Measurements from ENCODE around the gene CBX6. TPM values are rescaled to one million over a fixed set of nuclear protein-coding genes. Genes with fewer than 3 reads are reported as not detected.

The CBX6 gene
- total and polyA plus RNA-seq, 9 of the 15 experiments (the other 6 are each of a cell fraction or from before 2014, with no cell fraction given) = 0.75 to 31.6 (median 8.0) TPM

GRCh38 chr22:38830026-38830844 lies 41.8 kb downstream of the CBX6 start:
- H2AFZ ChIP-seq (ENCODE audit: low read depth, low read length) = no peak overlapping the region
- POLR2A ChIA-PET = no interaction called here
- no peaks in the 10 kb centered on the region for H3K27me3 ChIP-seq (ENCODE audit: control insufficient read depth in 2 of 2, insufficient read depth in 2 of 2, low read length in 2 of 2)
- no peaks in the 10 kb centered on the region for H3K9me3 ChIP-seq (replicated peaks; ENCODE audit: control insufficient read depth, insufficient read depth, low read depth, low read length)
- no peak overlapping the region; a peak in 1 of 4 replicates for H3K9ac ChIP-seq (ENCODE audit: insufficient read depth in 1 of 2, low read depth in 2 of 2, low read length in 2 of 2)
- FAIRE-seq = no peak
- no peak for DNase-seq (ENCODE audit: extremely low read depth in 1 of 4, low spot score in 3 of 4)
- in situ Hi-C loops (cut with MboI) = no loop called here
- peaks cover 0 to 8% of the 10 kb centered on the region in 2 experiments; a peak in 2 of 5 replicates for H3K4me1 ChIP-seq (replicated peaks in 1 of 2; ENCODE audit: control insufficient read depth in 2 of 2, insufficient read depth in 2 of 2, low read length in 2 of 2)
- H3K4me2 ChIP-seq (ENCODE audit: insufficient read depth, low read length) = no peak overlapping the region
- BruUV-seq (replicated peaks) = no TSS peak
- no peaks in the 10 kb centered on the region for H3K36me3 ChIP-seq (ENCODE audit: control insufficient read depth, insufficient read depth, low read length)
- no peak overlapping the region for H3K27ac ChIP-seq (ENCODE audit: extremely low read depth, low read depth, low read length)
- no peaks in the 10 kb centered on the region for H3K9me1 ChIP-seq (ENCODE audit: control insufficient read depth, insufficient read depth, low read length)
- CTCF ChIA-PET (ENCODE audit: low intra/inter-chr PET ratio) = no interaction called here
- no peaks in the 10 kb centered on the region for H3K79me2 ChIP-seq (ENCODE audit: control insufficient read depth, insufficient read depth, low read length)
- intact Hi-C loops (cut with micrococcal nuclease) = no loop called here
- H3K4me3 ChIP-seq = no peak overlapping the region
- ATAC-seq = no peak
- WGBS (ENCODE audit: insufficient coverage, low coverage, missing lambda C conversion rate) = 38% methylated on average over 13 of the region's 17 CpGs
- no peak for TF ChIP-seq FOXP1 (CRISPR knock-in tag; IDR thresholded peaks at IDR 0.05)
- no peak for TF ChIP-seq HCFC1 (IDR thresholded peaks at IDR 0.05; ENCODE audit: low read depth, low read length)
- H4K20me1 ChIP-seq (replicated peaks; ENCODE audit: control insufficient read depth, insufficient read depth, low read length) = no peaks in the 10 kb centered on the region

- Histone ChIP-seq H3K9me1 (ENCODE audit: control insufficient read depth, insufficient read depth, low read length) (no peaks in the 10 kb centered on the region), H3K27me3 (ENCODE audit: control insufficient read depth in 2 of 2, insufficient read depth in 2 of 2, low read length in 2 of 2) (no peaks in the 10 kb centered on the region), H3K4me2 (ENCODE audit: insufficient read depth, low read length) (no peak overlapping the region), H3K9me3 (replicated peaks; ENCODE audit: control insufficient read depth, insufficient read depth, low read depth, low read length) (no peaks in the 10 kb centered on the region), H3K9ac (ENCODE audit: insufficient read depth in 1 of 2, low read depth in 2 of 2, low read length in 2 of 2) (no peak overlapping the region), H3K4me3 (no peak overlapping the region), H3K27ac (ENCODE audit: extremely low read depth, low read depth, low read length) (no peak overlapping the region), H2AFZ (ENCODE audit: low read depth, low read length) (no peak overlapping the region), H3K36me3 (ENCODE audit: control insufficient read depth, insufficient read depth, low read length) (no peaks in the 10 kb centered on the region), H3K79me2 (ENCODE audit: control insufficient read depth, insufficient read depth, low read length) (no peaks in the 10 kb centered on the region), H3K4me1 (replicated peaks in 1 of 2; ENCODE audit: control insufficient read depth in 2 of 2, insufficient read depth in 2 of 2, low read length in 2 of 2) (peaks cover 0 to 5% of the 10 kb centered on the region in 2 experiments; a peak in 2 of 5 replicates), H4K20me1 (replicated peaks; ENCODE audit: control insufficient read depth, insufficient read depth, low read length) (0 out of 2 replicates have a peak, but pooled peaks cover 3% of the 10 kb centered on the region)
- TF ChIP-seq ZNF143 (CRISPR knock-in tag; IDR thresholded peaks at IDR 0.05) (no peak), ZNF212 (CRISPR knock-in tag; IDR thresholded peaks at IDR 0.05) (no peak), BRCA1 (IDR thresholded peaks at IDR 0.05) (no peak), BRCA1 (CRISPR knock-in tag; IDR thresholded peaks at IDR 0.05) (no peak), OTX1 (CRISPR knock-in tag; IDR thresholded peaks at IDR 0.05) (no peak), ARID3B (CRISPR knock-in tag; IDR thresholded peaks at IDR 0.05; ENCODE audit: borderline replicate concordance) (no peak), ZNF76 (CRISPR knock-in tag; IDR thresholded peaks at IDR 0.05; ENCODE audit: borderline replicate concordance) (no peak), XRCC5 (IDR thresholded peaks at IDR 0.05; ENCODE audit: low read depth, low read length) (no peak), TCF7L2 (IDR thresholded peaks at IDR 0.05; ENCODE audit: low read depth, low read length) (no peak), ZSCAN29 (IDR thresholded peaks at IDR 0.05) (no peak), HNRNPL (IDR thresholded peaks at IDR 0.05; ENCODE audit: low read depth, low read length) (no peak), ZNF197 (CRISPR knock-in tag; IDR thresholded peaks at IDR 0.05; ENCODE audit: low read depth) (no peak), FIP1L1 (IDR thresholded peaks at IDR 0.05; ENCODE audit: low read depth, low read length, poor library complexity, severe bottlenecking) (no peak)
- ChIA-PET CTCF (ENCODE audit: low intra/inter-chr PET ratio) (no interaction called here), POLR2A (interaction anchor here (2.4 kb wide), 1 partner anchor 8 kb away, joined by 10 read pairs; no protein-coding TSS in a partner anchor)
- no TSS peak for BruUV-seq (replicated peaks)
- intact Hi-C loops (cut with micrococcal nuclease) (no loop called here), in situ Hi-C loops (cut with MboI) (no loop called here)
- ATAC-seq (no peak), FAIRE-seq (no peak), DNase-seq (ENCODE audit: extremely low read depth in 1 of 4, low spot score in 3 of 4) (no peak)
- WGBS (ENCODE audit: insufficient coverage, low coverage, missing lambda C conversion rate) = 55% methylated on average over 3 of the region's 4 CpGs
Observed at GRCh38 chr22:38829485-38829884, 42.5 kb downstream of the CBX6 start.

Data from K562 (cell line).